Measurements from ENCODE around the gene TAAR2.

GRCh38 chr6:132666118-132666517 is 42.0 kb upstream of the TAAR2 start:
- TF ChIP-seq, protein P1, sequence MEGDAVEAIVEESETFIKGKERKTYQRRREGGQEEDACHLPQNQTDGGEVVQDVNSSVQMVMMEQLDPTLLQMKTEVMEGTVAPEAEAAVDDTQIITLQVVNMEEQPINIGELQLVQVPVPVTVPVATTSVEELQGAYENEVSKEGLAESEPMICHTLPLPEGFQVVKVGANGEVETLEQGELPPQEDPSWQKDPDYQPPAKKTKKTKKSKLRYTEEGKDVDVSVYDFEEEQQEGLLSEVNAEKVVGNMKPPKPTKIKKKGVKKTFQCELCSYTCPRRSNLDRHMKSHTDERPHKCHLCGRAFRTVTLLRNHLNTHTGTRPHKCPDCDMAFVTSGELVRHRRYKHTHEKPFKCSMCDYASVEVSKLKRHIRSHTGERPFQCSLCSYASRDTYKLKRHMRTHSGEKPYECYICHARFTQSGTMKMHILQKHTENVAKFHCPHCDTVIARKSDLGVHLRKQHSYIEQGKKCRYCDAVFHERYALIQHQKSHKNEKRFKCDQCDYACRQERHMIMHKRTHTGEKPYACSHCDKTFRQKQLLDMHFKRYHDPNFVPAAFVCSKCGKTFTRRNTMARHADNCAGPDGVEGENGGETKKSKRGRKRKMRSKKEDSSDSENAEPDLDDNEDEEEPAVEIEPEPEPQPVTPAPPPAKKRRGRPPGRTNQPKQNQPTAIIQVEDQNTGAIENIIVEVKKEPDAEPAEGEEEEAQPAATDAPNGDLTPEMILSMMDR (conservative IDR thresholded peaks at IDR 0.05 in 1 of 2, IDR thresholded peaks at IDR 0.05 in 1 of 2; ENCODE audit: low read depth in 1 of 2, low read length in 2 of 2) = no peak
- TF ChIP-seq EZH2 (IDR thresholded peaks at IDR 0.05; ENCODE audit: low read length, missing control alignments) = no peak

Data from fibroblast of lung (primary cell).